ENCODE data around the gene CENPP.

CENPP gene

DNA sequence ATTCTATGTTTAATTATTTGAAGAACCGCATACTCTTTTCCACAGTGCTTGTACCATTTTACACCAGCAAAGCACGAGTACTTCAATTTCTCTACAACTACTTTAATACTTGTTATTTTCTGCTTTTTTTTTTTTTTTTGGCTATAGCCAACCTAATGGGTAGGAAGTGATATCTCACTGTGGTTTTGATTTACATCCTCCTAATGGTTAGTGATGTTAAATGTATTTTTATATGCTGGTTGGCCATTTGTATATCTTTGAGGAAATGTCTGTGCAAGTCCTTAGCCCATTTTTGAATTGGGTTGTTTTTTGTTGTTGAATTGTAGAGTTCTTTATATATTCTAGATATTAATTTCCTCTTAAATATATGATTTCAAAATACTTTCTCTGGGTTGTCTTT, 56.0 kb downstream of the CENPP start:
- no peak overlapping the region for H3K9ac ChIP-seq (ENCODE audit: low read length)
- no peak overlapping the region for H3K4me2 ChIP-seq (ENCODE audit: low read depth, low read length)
- TF ChIP-seq CTCF (IDR thresholded peaks at IDR 0.05; ENCODE audit: low read length) (no peak), EZH2 (optimal IDR thresholded peaks at IDR 0.05; ENCODE audit: low read depth, low read length) (no peak), EZH2phosphoT487 (IDR thresholded peaks at IDR 0.05; ENCODE audit: low read length) (no peak)
- no peak overlapping the region for H3K4me3 ChIP-seq (ENCODE audit: low read length)
- H3F3A ChIP-seq (ENCODE audit: insufficient read depth, low read length), result no peaks in the 10 kb centered on the region
- no peaks in the 10 kb centered on the region for H3K79me2 ChIP-seq (ENCODE audit: low read length)
- H3K36me3 ChIP-seq (replicated peaks; ENCODE audit: insufficient read depth, low read length), result no peaks in the 10 kb centered on the region
- H3K4me1 ChIP-seq (ENCODE audit: low read length), result no peaks in the 10 kb centered on the region
- H4K20me1 ChIP-seq (ENCODE audit: insufficient read depth, low read length), result no peaks in the 10 kb centered on the region
- DNase-seq, result no peak
- H2AFZ ChIP-seq (ENCODE audit: low read length), result no peak overlapping the region
- H3K27ac ChIP-seq (ENCODE audit: low read length), result no peak overlapping the region
- no peaks in the 10 kb centered on the region for H3K9me3 ChIP-seq (replicated peaks; ENCODE audit: insufficient read depth, low read length)
- no peaks in the 10 kb centered on the region for H3K27me3 ChIP-seq (replicated peaks; ENCODE audit: insufficient read depth, low read length)
- no peaks in the 10 kb centered on the region for H3K9me2 ChIP-seq (replicated peaks; ENCODE audit: insufficient read depth, low read length)

- Histone ChIP-seq H3K4me2 (ENCODE audit: low read depth, low read length) (no peak overlapping the region), H3K4me1 (ENCODE audit: low read length) (no peaks in the 10 kb centered on the region), H3K9me2 (replicated peaks; ENCODE audit: insufficient read depth, low read length) (no peaks in the 10 kb centered on the region), H3K9me3 (replicated peaks; ENCODE audit: insufficient read depth, low read length) (no peaks in the 10 kb centered on the region), H3K36me3 (replicated peaks; ENCODE audit: insufficient read depth, low read length) (no peaks in the 10 kb centered on the region), H3K27ac (ENCODE audit: low read length) (no peak overlapping the region), H3K79me2 (ENCODE audit: low read length) (no peaks in the 10 kb centered on the region), H3K9ac (ENCODE audit: low read length) (no peak overlapping the region), H3K27me3 (replicated peaks; ENCODE audit: insufficient read depth, low read length) (no peaks in the 10 kb centered on the region), H3K4me3 (ENCODE audit: low read length) (no peak overlapping the region), H2AFZ (ENCODE audit: low read length) (no peak overlapping the region), H3F3A (ENCODE audit: insufficient read depth, low read length) (no peaks in the 10 kb centered on the region), H4K20me1 (ENCODE audit: insufficient read depth, low read length) (no peaks in the 10 kb centered on the region)
- TF ChIP-seq EZH2 (optimal IDR thresholded peaks at IDR 0.05; ENCODE audit: low read depth, low read length) (no peak), EZH2phosphoT487 (IDR thresholded peaks at IDR 0.05; ENCODE audit: low read length) (no peak), CTCF (IDR thresholded peaks at IDR 0.05; ENCODE audit: low read length) (no peak)
- DNase-seq, result no peak
These were observed 58.6 kb downstream of the CENPP start for GRCh38 chr9:92384375-92384774.

GRCh38 chr9:92385001-92385400, 59.2 kb downstream of the CENPP start:
- TF ChIP-seq CTCF (IDR thresholded peaks at IDR 0.05; ENCODE audit: low read length) (no peak), EZH2 (optimal IDR thresholded peaks at IDR 0.05; ENCODE audit: low read depth, low read length) (no peak), EZH2phosphoT487 (IDR thresholded peaks at IDR 0.05; ENCODE audit: low read length) (no peak)
- H3K9ac ChIP-seq (ENCODE audit: low read length), result no peak overlapping the region
- no peak overlapping the region for H3K4me3 ChIP-seq (ENCODE audit: low read length)
- H3K27me3 ChIP-seq (replicated peaks; ENCODE audit: insufficient read depth, low read length), result no peaks in the 10 kb centered on the region
- H3K79me2 ChIP-seq (ENCODE audit: low read length), result no peaks in the 10 kb centered on the region
- no peaks in the 10 kb centered on the region for H4K20me1 ChIP-seq (ENCODE audit: insufficient read depth, low read length)
- H3K9me3 ChIP-seq (replicated peaks; ENCODE audit: insufficient read depth, low read length), result no peaks in the 10 kb centered on the region
- H3K27ac ChIP-seq (ENCODE audit: low read length), result no peak overlapping the region
- no peak overlapping the region for H3K4me2 ChIP-seq (ENCODE audit: low read depth, low read length)
- DNase-seq, result no peak
- no peaks in the 10 kb centered on the region for H3K9me2 ChIP-seq (replicated peaks; ENCODE audit: insufficient read depth, low read length)
- H3K36me3 ChIP-seq (replicated peaks; ENCODE audit: insufficient read depth, low read length), result no peaks in the 10 kb centered on the region
- no peaks in the 10 kb centered on the region for H3F3A ChIP-seq (ENCODE audit: insufficient read depth, low read length)
- no peaks in the 10 kb centered on the region for H3K4me1 ChIP-seq (ENCODE audit: low read length)
- H2AFZ ChIP-seq (ENCODE audit: low read length), result no peak overlapping the region

Data from MM.1S (cell line).